Ectodermal cell (in vitro differentiated cells): ENCODE data around the gene PODXL.
A peak's percentile ranks its signal among the peaks of the same experiment; 100 is the strongest.
"Not testable (repeated sequence)": the region's sequence is repeated elsewhere in the genome, so short reads cannot be mapped to it uniquely, and the experiment has no call there.

ENCODE experiments used
- H3K27ac ChIP-seq: 2 replicates; pipeline ENCODE4 v1.7.0; 2013; ENCODE audit warnings: mild to moderate bottlenecking, low read depth, low read length; ENCODE audit not compliant: insufficient read depth, poor library complexity, severe bottlenecking
- H3K27me3 ChIP-seq: 2 replicates; pipeline ENCODE4 v1.7.0; 2013; ENCODE audit warnings: mild to moderate bottlenecking, low read length; ENCODE audit not compliant: insufficient read depth, control insufficient read depth, poor library complexity, severe bottlenecking
- H3K36me3 ChIP-seq: one replicate; pipeline ENCODE4 v1.7.0; 2013; ENCODE audit warnings: low read length; ENCODE audit not compliant: control insufficient read depth, insufficient read depth
- H3K4me1 ChIP-seq: one replicate; pipeline ENCODE4 v1.7.0; 2013; ENCODE audit warnings: low read length; ENCODE audit not compliant: control insufficient read depth, insufficient read depth
- H3K4me3 ChIP-seq: 2 replicates; pipeline ENCODE4 v1.7.0; 2013; ENCODE audit warnings: low read depth, low read length, control low read depth; ENCODE audit not compliant: insufficient read depth
- H3K9me3 ChIP-seq: 2 replicates; pipeline ENCODE4 v1.7.0; 2013; ENCODE audit warnings: mild to moderate bottlenecking, low read length, moderate library complexity; ENCODE audit not compliant: control insufficient read depth
- WGBS, 2 experiments: methylation state at CpG; one replicate each; pipeline ENCODE4 v1.1.7; 2013; ENCODE audit warnings: missing lambda C conversion rate in 2 of 2; 5-methylcytosine and 5-hydroxymethylcytosine counted together

Gene PODXL

DNA sequence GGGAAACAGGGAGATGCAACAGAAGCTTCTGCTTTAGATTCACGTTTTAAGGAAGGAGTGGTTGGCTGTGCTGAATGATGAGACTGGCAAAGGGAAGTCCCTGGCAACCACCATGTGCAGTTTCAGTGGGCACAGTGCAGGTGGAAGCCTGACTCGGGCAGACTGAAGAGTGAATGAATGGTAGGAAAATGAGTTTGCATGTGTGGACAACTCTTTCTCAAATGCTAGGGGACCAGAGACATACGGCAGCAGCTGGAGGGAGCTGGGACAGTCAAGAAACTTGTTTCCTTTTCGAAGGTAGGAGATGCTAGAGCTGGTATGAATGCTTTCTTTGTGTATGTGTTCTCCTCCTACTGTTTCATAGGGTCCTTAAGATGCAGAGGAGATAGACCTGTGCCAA lies 29.0 kb downstream of the PODXL start:
- Histone ChIP-seq H3K27ac (no peak overlapping the region), H3K9me3 (no peaks in the 10 kb centered on the region), H3K27me3 (no peaks in the 10 kb centered on the region), H3K4me3 (no peak overlapping the region), H3K4me1 (peaks cover 4% of the 10 kb centered on the region), H3K36me3 (no peaks in the 10 kb centered on the region)
- WGBS, 2 experiments: 65 to 68% methylated on average over 4 of the region's 4 CpGs

GRCh38 chr7:131525820-131526219 lies 30.6 kb downstream of the PODXL start:
- Histone ChIP-seq H3K4me1 (peaks cover 12% of the 10 kb centered on the region), H3K27me3 (no peaks in the 10 kb centered on the region), H3K36me3 (no peaks in the 10 kb centered on the region), H3K4me3 (no peak overlapping the region), H3K27ac (no peak overlapping the region), H3K9me3 (no peaks in the 10 kb centered on the region)
- 88 to 100% methylated on average over 2 of the region's 2 CpGs for WGBS, 2 experiments

- Histone ChIP-seq H3K27me3 (no peaks in the 10 kb centered on the region), H3K36me3 (no peaks in the 10 kb centered on the region), H3K4me3 (no peak overlapping the region), H3K4me1 (peaks cover 12% of the 10 kb centered on the region), H3K27ac (no peak overlapping the region), H3K9me3 (no peaks in the 10 kb centered on the region)
Observed at GRCh38 chr7:131524703-131525102, 31.7 kb downstream of the PODXL start.

DNA sequence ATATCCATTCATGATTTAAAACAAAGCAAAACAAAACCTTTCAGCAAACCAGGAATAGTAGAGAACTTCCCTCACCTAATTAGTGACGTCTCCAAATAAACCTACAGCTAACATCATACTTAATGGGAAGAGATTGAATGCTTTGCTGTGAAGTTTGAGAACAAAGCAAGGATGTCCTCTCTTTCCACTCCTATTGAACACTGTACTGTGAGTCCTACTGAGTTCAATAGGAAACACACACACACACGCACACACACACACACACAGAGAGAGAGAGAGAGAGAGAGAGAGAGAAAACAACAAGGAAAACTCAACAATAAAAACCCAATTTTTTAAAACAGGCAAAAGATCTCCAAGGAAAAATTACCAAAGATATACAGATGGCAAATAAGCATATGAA lies 32.3 kb downstream of the PODXL start:
- Histone ChIP-seq H3K4me3 (no peak overlapping the region), H3K27me3 (no peaks in the 10 kb centered on the region), H3K36me3 (no peaks in the 10 kb centered on the region), H3K4me1 (peaks cover 13% of the 10 kb centered on the region), H3K9me3 (no peaks in the 10 kb centered on the region), H3K27ac (no peak overlapping the region)
- 60 to 100% methylated on average over 1 of the region's 2 CpGs for WGBS, 2 experiments

GRCh38 chr7:131522325-131522930 lies 34.0 kb downstream of the PODXL start:
- H3K36me3 ChIP-seq: no peaks in the 10 kb centered on the region
- no peak overlapping the region for H3K27ac ChIP-seq
- H3K4me1 ChIP-seq: peaks cover 18% of the 10 kb centered on the region
- H3K4me3 ChIP-seq: no peak overlapping the region
- H3K9me3 ChIP-seq: no peaks in the 10 kb centered on the region
- whole genome bisulfite sequencing, 2 experiments: 68 to 69% methylated on average over 11 of the region's 11 CpGs
- H3K27me3 ChIP-seq: no peaks in the 10 kb centered on the region

GRCh38 chr7:131521651-131522163 lies 34.7 kb downstream of the PODXL start:
- no peak overlapping the region for H3K4me3 ChIP-seq
- WGBS, 2 experiments: 67 to 72% methylated on average over 7 of the region's 7 CpGs
- no peaks in the 10 kb centered on the region for H3K9me3 ChIP-seq
- no peaks in the 10 kb centered on the region for H3K27me3 ChIP-seq
- H3K36me3 ChIP-seq: no peaks in the 10 kb centered on the region
- H3K4me1 ChIP-seq: peaks cover 18% of the 10 kb centered on the region
- H3K27ac ChIP-seq: peak overlapping the region; percentile 22

DNA sequence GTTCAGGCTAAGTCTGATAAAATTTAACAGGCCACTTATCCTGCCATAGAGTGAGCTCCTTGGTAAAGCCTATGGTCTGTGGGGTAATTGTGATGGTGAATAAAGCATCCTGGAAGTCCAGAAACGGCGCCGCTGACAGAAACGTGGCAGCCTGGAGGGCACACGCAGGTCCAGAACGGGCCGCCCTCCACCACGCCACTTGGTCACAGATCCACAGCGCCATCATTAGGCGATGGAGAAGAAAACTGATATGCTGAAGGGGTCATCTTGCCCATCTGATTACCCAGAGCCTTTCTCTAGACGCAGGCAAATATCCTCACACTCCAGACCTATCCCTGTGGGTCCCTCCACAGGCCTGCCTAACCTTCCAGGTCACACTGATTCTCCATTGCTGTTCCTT lies 37.8 kb downstream of the PODXL start:
- H3K4me1 ChIP-seq: peaks cover 18% of the 10 kb centered on the region
- no peaks in the 10 kb centered on the region for H3K9me3 ChIP-seq
- no peaks in the 10 kb centered on the region for H3K27me3 ChIP-seq
- H3K27ac ChIP-seq: no peak overlapping the region
- no peak overlapping the region for H3K4me3 ChIP-seq
- no peaks in the 10 kb centered on the region for H3K36me3 ChIP-seq
- 92 to 96% methylated on average over 11 of the region's 11 CpGs for WGBS, 2 experiments

GRCh38 chr7:131517218-131517923 lies 39.1 kb downstream of the PODXL start:
- Histone ChIP-seq H3K27me3 (no peaks in the 10 kb centered on the region), H3K36me3 (no peaks in the 10 kb centered on the region), H3K27ac (no peak overlapping the region), H3K4me1 (peaks cover 14% of the 10 kb centered on the region), H3K4me3 (no peak overlapping the region), H3K9me3 (no peaks in the 10 kb centered on the region)
- 93 to 95% methylated on average over 19 of the region's 19 CpGs for WGBS, 2 experiments

- 91 to 93% methylated on average over 7 of the region's 7 CpGs for WGBS, 2 experiments
- not testable (repeated sequence) for H3K27ac ChIP-seq, H3K4me1 ChIP-seq, H3K27me3 ChIP-seq, H3K36me3 ChIP-seq, H3K4me3 ChIP-seq, H3K9me3 ChIP-seq
Observed at GRCh38 chr7:131515471-131515870, 41.0 kb downstream of the PODXL start.

DNA sequence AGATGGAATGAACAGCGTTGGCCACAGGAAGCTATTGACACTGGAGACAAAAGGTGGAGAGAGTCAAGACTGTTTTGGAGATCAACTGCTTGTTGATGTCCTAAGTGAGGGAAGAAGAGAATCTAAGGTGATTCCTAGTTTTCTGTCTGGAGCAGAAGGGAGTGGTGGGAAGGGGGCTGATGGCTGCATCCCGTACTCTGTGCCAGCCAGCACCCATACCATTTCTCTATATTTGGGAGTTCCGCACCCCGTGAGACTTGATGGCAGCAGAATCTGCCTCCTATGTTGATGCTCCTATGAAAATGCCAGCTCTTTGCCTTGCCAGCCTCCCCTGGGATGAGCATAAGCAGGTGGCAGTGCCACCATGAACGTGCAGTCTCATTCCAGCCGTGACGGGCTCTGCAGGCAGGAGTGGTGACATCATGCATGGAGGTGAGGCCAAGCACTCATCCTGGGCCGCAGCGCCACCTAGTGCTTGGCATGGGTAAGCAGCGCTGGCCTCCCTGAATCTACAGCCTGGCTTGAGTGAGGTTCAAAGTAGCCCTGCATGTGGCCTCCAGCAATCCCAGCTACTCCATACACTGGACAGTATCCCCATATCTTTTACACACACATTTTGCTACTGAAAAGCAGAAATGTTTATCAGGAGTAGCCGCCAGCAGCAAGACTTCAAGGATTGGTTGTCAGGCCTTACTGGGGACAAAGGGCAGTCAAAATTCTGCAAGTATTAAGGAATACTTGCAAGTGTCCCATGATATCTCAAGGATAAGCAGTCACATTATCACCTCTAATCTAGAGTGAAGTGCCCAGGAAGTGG lies 43.0 kb downstream of the PODXL start:
- Histone ChIP-seq H3K36me3 (peaks cover 4% of the 10 kb centered on the region), H3K9me3 (no peaks in the 10 kb centered on the region), H3K4me3 (no peak overlapping the region), H3K27me3 (no peaks in the 10 kb centered on the region), H3K27ac (no peak overlapping the region), H3K4me1 (no peaks in the 10 kb centered on the region)
- WGBS, 2 experiments: 44 to 47% methylated on average over 11 of the region's 11 CpGs
